HG02870 (cell line): Measurements from ENCODE around the gene USP4.
"Not testable (repeated sequence)": the region's sequence is repeated elsewhere in the genome, so short reads cannot be mapped to it uniquely, and the experiment has no call there.

Experiments used
- ATAC-seq: cut with Tn5 transposase; IDR thresholded peaks from one replicate; pipeline ENCODE4 v1.9.1; 2021; ENCODE audit warnings: mild to moderate bottlenecking, moderate library complexity; ENCODE audit not compliant: unreplicated experiment

The USP4 gene

GRCh38 chr3:49255718-49256511 lies 83.9 kb downstream of the USP4 start:
- no peak for ATAC-seq

GRCh38 chr3:49255112-49255511 lies 84.7 kb downstream of the USP4 start:
- ATAC-seq = no peak

- ATAC-seq = no peak
Observed at GRCh38 chr3:49253512-49253911, 86.3 kb downstream of the USP4 start.

GRCh38 chr3:49248840-49249227 lies 91.0 kb downstream of the USP4 start:
- no peak for ATAC-seq

- ATAC-seq = no peak
Observed at GRCh38 chr3:49244581-49245205, 95.2 kb downstream of the USP4 start.

- ATAC-seq = not testable (repeated sequence)
Observed at GRCh38 chr3:49240091-49240490, 99.8 kb downstream of the USP4 start.

- no peak for ATAC-seq
Observed at GRCh38 chr3:49238274-49239127, 101.4 kb downstream of the USP4 start.

- no peak for ATAC-seq
Observed at GRCh38 chr3:49237344-49237743, 102.5 kb downstream of the USP4 start.

- ATAC-seq = no peak
Observed at GRCh38 chr3:49236226-49236625, 103.6 kb downstream of the USP4 start.

- ATAC-seq = not testable (repeated sequence)
Observed at GRCh38 chr3:49228817-49229216, 111.0 kb downstream of the USP4 start.
